Measurements from ENCODE around the gene SHC1. TPM values are rescaled to one million over a fixed set of nuclear protein-coding genes. Genes with fewer than 3 reads are reported as not detected.

The SHC1 gene
- total and polyA plus RNA-seq, 2 experiments from 2014 or later = 117 to 211 TPM

GRCh38 chr1:154978360-154978759 is 7.8 kb upstream of the SHC1 start:
- H3K4me1 ChIP-seq (ENCODE audit: insufficient read depth) = peaks cover 18% of the 10 kb centered on the region
- no peaks in the 10 kb centered on the region for H3K9me2 ChIP-seq (ENCODE audit: insufficient read depth)
- no peaks in the 10 kb centered on the region; the same call in none of the 3 replicates for H3K4me1 Mint-ChIP-seq
- H3K27ac ChIP-seq (ENCODE audit: low read depth) = no peak overlapping the region
- TF ChIP-seq ETS1 (IDR thresholded peaks at IDR 0.05) = no peak
- TF ChIP-seq POLR2AphosphoS5 (IDR thresholded peaks at IDR 0.05; ENCODE audit: low read depth) = no peak
- TF ChIP-seq JUNB (IDR thresholded peaks at IDR 0.05; ENCODE audit: unreplicated experiment) = no peak
- TF ChIP-seq STAT1 (IDR thresholded peaks at IDR 0.05; ENCODE audit: unreplicated experiment) = no peak
- no peak for TF ChIP-seq CTCF (conservative IDR thresholded peaks at IDR 0.05; ENCODE audit: low read depth in 2 of 2)
- TF ChIP-seq CREB1 (CRISPR knock-in tag; IDR thresholded peaks at IDR 0.05; ENCODE audit: low read depth) = no peak
- no peak for TF ChIP-seq NANOG (IDR thresholded peaks at IDR 0.05; ENCODE audit: borderline replicate concordance)
- no peak for TF ChIP-seq REST (IDR thresholded peaks at IDR 0.05; ENCODE audit: unreplicated experiment)
- no peak for TF ChIP-seq ZNF462 (CRISPR knock-in tag; IDR thresholded peaks at IDR 0.05)
- no peak for TF ChIP-seq ZNF331 (CRISPR knock-in tag; IDR thresholded peaks at IDR 0.05; ENCODE audit: low read depth)
- TF ChIP-seq EZH2phosphoT487 (IDR thresholded peaks at IDR 0.05; ENCODE audit: unreplicated experiment) = no peak
- TF ChIP-seq EZH2 (IDR thresholded peaks at IDR 0.05; ENCODE audit: low read depth, unreplicated experiment) = no peak
- TF ChIP-seq ZNF114 (CRISPR knock-in tag; IDR thresholded peaks at IDR 0.05) = no peak
- peaks cover 26% of the 10 kb centered on the region; the same call in 1 of the 2 replicates for H3K36me3 ChIP-seq (ENCODE audit: insufficient read depth)
- H3K36me3 Mint-ChIP-seq (ENCODE audit: low read depth) = peaks cover 55% of the 10 kb centered on the region
- H3K4me3 ChIP-seq = no peak overlapping the region
- DNase-seq (ENCODE audit: low spot score) (no peak), ATAC-seq (no peak)
- H4K20me1 ChIP-seq (replicated peaks; ENCODE audit: insufficient read depth) = peaks cover 27% of the 10 kb centered on the region
- H3K27me3 ChIP-seq (ENCODE audit: insufficient read depth) = no peaks in the 10 kb centered on the region
- H3K4me2 ChIP-seq = no peak overlapping the region
- no peak overlapping the region for H3K27ac Mint-ChIP-seq
- H3K9me3 Mint-ChIP-seq = no peaks in the 10 kb centered on the region
- peaks cover 26% of the 10 kb centered on the region for H3F3A ChIP-seq (replicated peaks; ENCODE audit: low read depth)
- H3K4me3 Mint-ChIP-seq = no peak overlapping the region
- peaks cover 57% of the 10 kb centered on the region for H3K79me2 ChIP-seq (replicated peaks; ENCODE audit: insufficient read depth)
- H2AFZ ChIP-seq = no peak overlapping the region
- H3K27me3 Mint-ChIP-seq (ENCODE audit: insufficient read depth, low read depth, poor library complexity) = peaks cover 1% of the 10 kb centered on the region
